H1 (cell line): ENCODE data around the gene EIF4A3. TPM values are rescaled to one million over a fixed set of nuclear protein-coding genes. Genes with fewer than 3 reads are reported as not detected.

Source experiments
- CTCF ChIA-PET: fragments of 300-600 bp; sonication (Branson Sonifier 250); formaldehyde crosslinking; loops from one replicate; lab custom pipeline; 2021; ENCODE audit not compliant: partially characterized antibody; lab: Charles Lee
- POLR2A ChIA-PET: fragments of 300-600 bp; sonication (Branson Sonifier 250); formaldehyde crosslinking; loops from one replicate; lab custom pipeline; 2021; ENCODE audit warnings: inconsistent platforms; ENCODE audit not compliant: partially characterized antibody; lab: Charles Lee
- DNase-seq, 2 experiments: peaks; one replicate each; pipeline versions ENCODE4 v3.0.0 to v3.0.0-alpha.2; 2010 to 2022; ENCODE audit warnings: low spot score in 2 of 2, low read depth in 1 of 2, mixed read lengths in 1 of 2
- FAIRE-seq: peaks from 2 replicates; lab custom pipeline; 2011; peaks lifted over from hg19 to GRCh38; lab: Jason Lieb, UNC
- H2AFZ ChIP-seq: 2 replicates; pipeline ENCODE4 v1.8.1; 2012; ENCODE audit warnings: low read length, inconsistent platforms
- H2AK5ac ChIP-seq: 2 replicates; pipeline ENCODE4 v1.6.1; 2013; ENCODE audit warnings: low read depth, low read length
- H2BK120ac ChIP-seq: replicated peaks from 2 replicates; pipeline ENCODE3; 2013; ENCODE audit warnings: low read depth, low read length, inconsistent platforms
- H2BK12ac ChIP-seq: 2 replicates; pipeline ENCODE4 v1.6.1; 2013; ENCODE audit warnings: low read depth, low read length
- H2BK15ac ChIP-seq: 2 replicates; pipeline ENCODE4 v1.6.1; 2013; ENCODE audit warnings: low read length
- H2BK20ac ChIP-seq: 2 replicates; pipeline ENCODE4 v1.6.1; 2013; ENCODE audit warnings: low read length
- H2BK5ac ChIP-seq: 2 replicates; pipeline ENCODE4 v1.6.1; 2013; ENCODE audit warnings: low read depth, low read length
- H3K14ac ChIP-seq: 2 replicates; pipeline ENCODE4 v1.6.1; 2013; ENCODE audit warnings: inconsistent platforms; ENCODE audit not compliant: insufficient read length
- H3K18ac ChIP-seq: 2 replicates; pipeline ENCODE4 v1.6.1; 2013; ENCODE audit warnings: low read length; ENCODE audit errors: extremely low read depth
- H3K23ac ChIP-seq: 2 replicates; pipeline ENCODE4 v1.6.1; 2013; ENCODE audit warnings: inconsistent platforms; ENCODE audit not compliant: insufficient read length
- H3K23me2 ChIP-seq: 2 replicates; pipeline ENCODE4 v1.6.1; 2013; ENCODE audit warnings: low read depth, low read length
- H3K27ac ChIP-seq: 2 replicates; pipeline ENCODE4 v1.6.1; 2011; ENCODE audit warnings: low read depth, low read length, inconsistent platforms
- H3K27me3 ChIP-seq, 4 experiments: replicated peaks in 1 of 4; 1 replicate in 1 of 4; 2 replicates in 3 of 4; pipeline versions ENCODE4 v1.6.1 to v1.8.1; 2011 to 2013; ENCODE audit warnings: low read length in 3 of 4, mild to moderate bottlenecking in 3 of 4, inconsistent platforms in 2 of 4, mixed read lengths in 2 of 4, moderate library complexity in 1 of 4; ENCODE audit not compliant: control insufficient read depth in 3 of 4, insufficient read depth in 3 of 4; ENCODE audit errors: extremely low read depth in 1 of 4
- H3K36me3 ChIP-seq, 4 experiments: 2 replicates each; pipeline versions ENCODE4 v1.6.1 to v1.8.1; 2011 to 2013; ENCODE audit warnings: mild to moderate bottlenecking in 4 of 4, low read length in 3 of 4, moderate library complexity in 2 of 4, control low read depth in 1 of 4, inconsistent platforms in 1 of 4; ENCODE audit not compliant: insufficient read depth in 4 of 4, control insufficient read depth in 2 of 4
- H3K4ac ChIP-seq: replicated peaks from 2 replicates; pipeline ENCODE3; 2013; ENCODE audit warnings: low read length, low read depth, mixed read lengths, inconsistent platforms; ENCODE audit not compliant: insufficient read length
- H3K4me1 ChIP-seq, 4 experiments: replicated peaks in 1 of 4; 1 replicate in 1 of 4; 2 replicates in 3 of 4; pipeline versions ENCODE4 v1.6.1 to v1.8.1; 2011 to 2013; ENCODE audit warnings: low read length in 3 of 4, inconsistent platforms in 2 of 4, mixed read lengths in 1 of 4; ENCODE audit not compliant: insufficient read depth in 4 of 4, control insufficient read depth in 3 of 4
- H3K4me2 ChIP-seq, 2 experiments: 2 replicates each; pipeline versions ENCODE4 v1.6.1 to v1.8.1; 2011 to 2013; ENCODE audit warnings: low read depth in 2 of 2, low read length in 2 of 2, control low read depth in 1 of 2, inconsistent platforms in 1 of 2, mild to moderate bottlenecking in 1 of 2; ENCODE audit not compliant: insufficient read depth in 1 of 2
- H3K4me3 ChIP-seq, 4 experiments: fragments of 200-600, 300-600 bp in 1 of 4; sonication (generic), shearing (Covaris generic), sonication (Bioruptor Twin) in 1 of 4; 2 replicates each; pipeline versions ENCODE4 v1.5.1 to v1.8.1; 2011 to 2016; ENCODE audit warnings: low read length in 4 of 4, low read depth in 3 of 4, control low read depth in 2 of 4, inconsistent platforms in 2 of 4, mild to moderate bottlenecking in 2 of 4, mixed read lengths in 1 of 4, moderate library complexity in 1 of 4; ENCODE audit not compliant: insufficient read depth in 2 of 4; ENCODE audit errors: extremely low read depth in 1 of 4
- H3K56ac ChIP-seq: replicated peaks from 2 replicates; pipeline ENCODE3; 2013; ENCODE audit warnings: low read depth, mild to moderate bottlenecking, mixed read lengths, low read length, inconsistent platforms; ENCODE audit not compliant: insufficient read length
- H3K79me1 ChIP-seq: 2 replicates; pipeline ENCODE4 v1.6.1; 2013; ENCODE audit warnings: low read depth, low read length, control low read depth
- H3K79me2 ChIP-seq, 2 experiments: 2 replicates each; pipeline versions ENCODE4 v1.6.1 to v1.8.1; 2012 to 2013; ENCODE audit warnings: low read length in 2 of 2, mild to moderate bottlenecking in 2 of 2, inconsistent platforms in 1 of 2; ENCODE audit not compliant: insufficient read depth in 2 of 2, control insufficient read depth in 1 of 2
- H3K9ac ChIP-seq, 4 experiments: replicated peaks in 1 of 4; 1 replicate in 1 of 4; 2 replicates in 3 of 4; pipeline versions ENCODE4 v1.6.1 to v1.8.1; 2011 to 2013; ENCODE audit warnings: low read depth in 3 of 4, low read length in 3 of 4, control low read depth in 2 of 4, mild to moderate bottlenecking in 2 of 4, moderate library complexity in 2 of 4, inconsistent platforms in 1 of 4; ENCODE audit errors: extremely low read depth in 1 of 4
- H3K9me3 ChIP-seq, 2 experiments: 2 replicates each; pipeline versions ENCODE4 v1.6.1 to v1.8.1; 2012 to 2013; ENCODE audit warnings: mild to moderate bottlenecking in 2 of 2, moderate library complexity in 2 of 2, control low read depth in 1 of 2, inconsistent platforms in 1 of 2, low read depth in 1 of 2, low read length in 1 of 2, mixed read lengths in 1 of 2; ENCODE audit not compliant: insufficient read depth in 2 of 2
- H4K20me1 ChIP-seq, 2 experiments: replicated peaks in 1 of 2; 2 replicates each; pipeline versions ENCODE3 to v1.8.1; 2011 to 2013; ENCODE audit warnings: inconsistent platforms in 2 of 2, low read length in 2 of 2, mild to moderate bottlenecking in 1 of 2; ENCODE audit not compliant: insufficient read depth in 2 of 2, control insufficient read depth in 1 of 2
- H4K5ac ChIP-seq: 2 replicates; pipeline ENCODE4 v1.6.1; 2013; ENCODE audit warnings: low read length, low read depth, mixed read lengths, inconsistent platforms; ENCODE audit not compliant: insufficient read length
- H4K8ac ChIP-seq: 2 replicates; pipeline ENCODE4 v1.8.0; 2013; ENCODE audit warnings: mild to moderate bottlenecking, moderate library complexity, low read length, inconsistent platforms; ENCODE audit not compliant: insufficient read depth; ENCODE audit errors: extremely low read depth
- H4K91ac ChIP-seq: replicated peaks from 2 replicates; pipeline ENCODE3; 2013; ENCODE audit warnings: low read length, mixed read lengths, inconsistent platforms; ENCODE audit not compliant: insufficient read length
- POLR2AphosphoS5 ChIP-seq: IDR thresholded peaks from 2 replicates; pipeline ENCODE4 v1.6.1; 2011; ENCODE audit warnings: low read depth, low read length
- SP4 ChIP-seq: IDR thresholded peaks from 2 replicates; pipeline ENCODE4 v1.6.1; 2012; ENCODE audit warnings: low read length, inconsistent platforms
- WGBS, 2 experiments: shearing (Covaris generic) in 1 of 2; methylation state at CpG; one replicate each; pipeline versions ENCODE4 v1.1.6 to v1.1.7; 2013 to 2015; ENCODE audit warnings: low lambda C conversion rate in 2 of 2, mixed read lengths in 2 of 2, inconsistent platforms in 1 of 2, low coverage in 1 of 2, missing lambda C conversion rate in 1 of 2; ENCODE audit not compliant: insufficient replicate concordance in 2 of 2, insufficient coverage in 1 of 2, insufficient read length in 1 of 2; ENCODE audit errors: extremely low coverage in 1 of 2, missing lambda C conversion rate in 1 of 2; 5-methylcytosine and 5-hydroxymethylcytosine counted together
- polyA plus RNA-seq, 7 experiments: library from polyadenylated mRNA; depleted of rRNA in 3 of 7; stranded (reverse) in 5 of 7; unstranded in 2 of 7; fragments of >200 nt in 5 of 7; fragments of 200-250 nt in 2 of 7; gene quantifications; 1 replicate in 5 of 7; 2 replicates in 1 of 7; 4 replicates in 1 of 7; pipeline versions ENCODE4 v1.2.1 to v1.2.3, GENCODE V29; 2011 to 2013; ENCODE audit warnings: missing spikeins in 2 of 7, mixed read lengths in 2 of 7
- total RNA-seq: library from RNA; stranded (reverse); fragmentation: NEBNext Ultra II Directional; extraction: Animal tissue kit (Norgen Biotek cat#: 25700); gene quantifications from 2 replicates; pipeline ENCODE4 v1.2.1, GENCODE V29; 2021

Gene EIF4A3
- total and polyA plus RNA-seq, 2 of the 8 experiments (the other 6 are each of a cell fraction or from before 2014, with no cell fraction given) = 142 to 146 TPM

GRCh38 chr17:80133626-80133970 lies 13.3 kb downstream of the EIF4A3 start:
- Histone ChIP-seq H2BK20ac (no peak overlapping the region), H4K20me1 (peaks cover 5 to 10% of the 10 kb centered on the region in 2 experiments), H2BK5ac (no peak overlapping the region), H3K14ac (no peak overlapping the region), H2AK5ac (no peak overlapping the region), H3K9ac (no peak overlapping the region), H3K27ac (no peak overlapping the region), H2BK120ac (no peak overlapping the region), H3K36me3 (peaks cover 33 to 59% (median 44%) of the 10 kb centered on the region in 4 experiments), H2BK12ac (no peak overlapping the region), H3K23ac (no peak overlapping the region), H3K79me1 (no peaks in the 10 kb centered on the region; the same call in 1 of the 2 replicates), H4K5ac (no peak overlapping the region), H3K4ac (no peak overlapping the region), H4K8ac (no peak overlapping the region; the same call in 1 of the 2 replicates), H3K9me3 (no peaks in the 10 kb centered on the region), H3K4me2 (no peak overlapping the region), H3K23me2 (no peaks in the 10 kb centered on the region), H3K79me2 (no peaks in the 10 kb centered on the region), H3K4me1 (peaks cover 0 to 3% (median 1%) of the 10 kb centered on the region in 4 experiments; a peak in 3 of 7 replicates), H3K56ac (no peak overlapping the region), H2BK15ac (no peak overlapping the region), H3K4me3 (no peak overlapping the region), H2AFZ (no peak overlapping the region), H3K27me3 (no peaks in the 10 kb centered on the region), H4K91ac (no peak overlapping the region), H3K18ac (no peak overlapping the region)
- ChIA-PET CTCF (interaction anchor here (0.7 to 2.7 kb wide), 6 partner anchors 8 to 706 kb away, joined by 3 to 13 read pairs (median 3); no protein-coding TSS in a partner anchor), POLR2A (interaction anchor here (0.5 to 3.6 kb wide), 8 partner anchors 9 to 244 kb away, joined by 3 to 13 read pairs (median 6); no protein-coding TSS in a partner anchor)
- DNase-seq (no peak), FAIRE-seq (no peak)
- peak; percentile 41; the same call in 1 of the 2 replicates for TF ChIP-seq POLR2AphosphoS5
- TF ChIP-seq SP4 = no peak
- 96% methylated on average over 6 of the region's 6 CpGs; no CpG with 5 or more reads in 1 of the 2 experiments for WGBS, 2 experiments
